HEK293T (cell line): ENCODE measurements around the gene ERBB2.

Source experiments
- CTCF ChIA-PET: fragments of 350-600 bp; formaldehyde crosslinking; extraction: SDS; loops from one replicate; lab custom pipeline; 2021; ENCODE audit warnings: antibody characterized with exemption, inconsistent platforms; lab: Yijun Ruan, JAX
- POLR2A ChIA-PET: fragments of 350-600 bp; formaldehyde crosslinking; extraction: SDS; loops from one replicate; lab custom pipeline; 2020; ENCODE audit warnings: antibody characterized with exemption, inconsistent platforms; lab: Yijun Ruan, JAX
- DNase-seq: peaks from one replicate; pipeline ENCODE4 v3.0.0; 2012; ENCODE audit warnings: mixed read lengths; ENCODE audit errors: extremely low spot score
- ARNT ChIP-seq: fragments of 450-650 bp; IDR thresholded peaks from 2 replicates; pipeline ENCODE4 v1.6.1; 2017; ENCODE audit warnings: mild to moderate bottlenecking
- BHLHE40 ChIP-seq: fragments of 450-650 bp; IDR thresholded peaks from 2 replicates; pipeline ENCODE4 v1.6.1; 2016; ENCODE audit warnings: mild to moderate bottlenecking, moderate library complexity, borderline replicate concordance
- CTBP1 ChIP-seq: fragments of 450-650 bp; IDR thresholded peaks from 2 replicates; pipeline ENCODE4 v1.6.1; 2016; ENCODE audit warnings: borderline replicate concordance
- ELF4 ChIP-seq: fragments of 450-650 bp; IDR thresholded peaks from 2 replicates; pipeline ENCODE4 v1.6.1; 2017; ENCODE audit warnings: antibody characterized with exemption
- FOXA1 ChIP-seq: fragments of 450-650 bp; IDR thresholded peaks from 2 replicates; pipeline ENCODE4 v1.6.1; 2016; ENCODE audit warnings: mild to moderate bottlenecking
- FOXK2 ChIP-seq: fragments of 450-650 bp; IDR thresholded peaks from 2 replicates; pipeline ENCODE4 v1.6.1; 2016; ENCODE audit warnings: mild to moderate bottlenecking
- FOXM1 ChIP-seq: fragments of 450-650 bp; IDR thresholded peaks from 2 replicates; pipeline ENCODE4 v1.6.1; 2017; ENCODE audit warnings: mild to moderate bottlenecking, borderline replicate concordance
- HDGF ChIP-seq: fragments of 450-650 bp; IDR thresholded peaks from 2 replicates; pipeline ENCODE4 v1.6.1; 2017; ENCODE audit warnings: antibody characterized with exemption, borderline replicate concordance
- L3MBTL2 ChIP-seq: fragments of 450-650 bp; conservative IDR thresholded peaks from 2 replicates; pipeline ENCODE4 v1.6.1; 2016; ENCODE audit warnings: mild to moderate bottlenecking
- LEF1 ChIP-seq: fragments of 450-650 bp; IDR thresholded peaks from 2 replicates; pipeline ENCODE4 v1.6.1; 2017; ENCODE audit warnings: mild to moderate bottlenecking, borderline replicate concordance
- NFRKB ChIP-seq: fragments of 450-650 bp; IDR thresholded peaks from 2 replicates; pipeline ENCODE4 v1.6.1; 2016; ENCODE audit warnings: mild to moderate bottlenecking, moderate library complexity
- PKNOX1 ChIP-seq: fragments of 450-650 bp; IDR thresholded peaks from 2 replicates; pipeline ENCODE4 v1.6.1; 2016
- SP1 ChIP-seq: fragments of 450-650 bp; IDR thresholded peaks from 2 replicates; pipeline ENCODE4 v1.6.1; 2017
- SUZ12 ChIP-seq: fragments of 450-650 bp; IDR thresholded peaks from 2 replicates; pipeline ENCODE4 v1.6.1; 2016; ENCODE audit warnings: mild to moderate bottlenecking
- TARDBP ChIP-seq: fragments of 450-650 bp; IDR thresholded peaks from 2 replicates; pipeline ENCODE4 v1.6.1; 2016
- ZNF384 ChIP-seq: fragments of 450-650 bp; IDR thresholded peaks from 2 replicates; pipeline ENCODE4 v1.6.1; 2016

The ERBB2 gene

GRCh38 chr17:39711851-39712250, 12.0 kb downstream of the ERBB2 start:
- CTCF ChIA-PET: no interaction called here

GRCh38 chr17:39714234-39714633, 14.4 kb downstream of the ERBB2 start:
- POLR2A ChIA-PET: interaction anchor here (1.7 kb wide), 1 partner anchor 14 kb away, joined by 6 read pairs; the partner anchor contains the start of gene ERBB2

More at GRCh38 chr17:39711851-39712250, 12.0 kb downstream of the ERBB2 start:
- TF ChIP-seq PKNOX1 (no peak), NFRKB (no peak), ZNF384 (no peak), BHLHE40 (no peak), SP1 (no peak), L3MBTL2 (no peak), HDGF (no peak), FOXA1 (no peak), TARDBP (no peak)
- POLR2A ChIA-PET: interaction anchor here (0.8 kb wide), 1 partner anchor 12 kb away, joined by 4 read pairs; the partner anchor contains the start of gene ERBB2
- no peak for DNase-seq

GRCh38 chr17:39715375-39716072, 15.7 kb downstream of the ERBB2 start:
- DNase-seq: no peak
- TF ChIP-seq BHLHE40 (no peak), LEF1 (no peak), CTBP1 (no peak), ARNT (no peak), FOXM1 (no peak), ELF4 (no peak), PKNOX1 (no peak), ZNF384 (no peak), FOXK2 (no peak), NFRKB (no peak), FOXA1 (no peak), SP1 (no peak), L3MBTL2 (no peak)
- CTCF ChIA-PET: interaction anchor here (1.0 kb wide), 1 partner anchor 15 kb away, joined by 4 read pairs; the partner anchor contains the start of gene MIEN1
- POLR2A ChIA-PET: interaction anchor here (1.1 to 1.7 kb wide), 2 partner anchors 16 to 28 kb away, joined by 4 to 6 read pairs; partner anchors contain the start of genes ERBB2 and PGAP3

More at GRCh38 chr17:39714234-39714633, 14.4 kb downstream of the ERBB2 start:
- TF ChIP-seq TARDBP (no peak), LEF1 (no peak), FOXA1 (no peak), SP1 (no peak), ARNT (no peak), SUZ12 (no peak), CTBP1 (no peak), ELF4 (no peak), FOXM1 (no peak), ZNF384 (no peak), BHLHE40 (no peak), PKNOX1 (no peak), NFRKB (no peak), FOXK2 (no peak), HDGF (no peak), L3MBTL2 (no peak)
- CTCF ChIA-PET: interaction anchor here (0.7 to 1.3 kb wide), 3 partner anchors 14 to 93 kb away, joined by 3 to 4 read pairs (median 3); partner anchors contain the start of genes ERBB2 and MIEN1
- DNase-seq: no peak

DNA sequence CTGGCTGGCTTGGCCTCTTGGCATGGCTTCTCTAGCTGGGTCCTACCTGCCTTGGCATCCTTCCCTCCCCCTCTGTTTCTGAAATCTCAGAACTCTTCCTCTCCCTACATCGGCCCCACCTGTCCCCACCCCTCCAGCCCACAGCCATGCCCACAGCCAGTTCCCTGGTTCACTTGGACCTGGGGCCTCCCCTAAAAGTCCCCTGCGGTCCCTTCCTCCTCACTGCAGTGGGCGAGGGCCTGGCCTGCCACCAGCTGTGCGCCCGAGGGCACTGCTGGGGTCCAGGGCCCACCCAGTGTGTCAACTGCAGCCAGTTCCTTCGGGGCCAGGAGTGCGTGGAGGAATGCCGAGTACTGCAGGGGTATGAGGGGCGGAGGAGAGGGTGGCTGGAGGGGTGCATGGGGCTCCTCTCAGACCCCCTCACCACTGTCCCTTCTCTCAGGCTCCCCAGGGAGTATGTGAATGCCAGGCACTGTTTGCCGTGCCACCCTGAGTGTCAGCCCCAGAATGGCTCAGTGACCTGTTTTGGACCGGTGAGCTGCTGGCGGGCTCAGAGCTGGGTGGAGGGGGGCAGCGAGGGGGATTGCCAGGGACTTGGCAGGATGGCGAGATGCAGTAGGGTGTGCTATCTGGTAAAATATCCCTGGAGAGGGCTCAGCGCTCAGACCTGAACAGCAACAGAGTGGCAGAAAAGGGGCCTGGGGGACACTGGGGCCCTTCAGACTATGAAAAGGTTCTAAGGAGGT, 16.4 kb downstream of the ERBB2 start:
- ChIA-PET CTCF (no interaction called here), POLR2A (no interaction called here)
- TF ChIP-seq PKNOX1: no peak
- TF ChIP-seq BHLHE40: no peak
- TF ChIP-seq SUZ12: no peak
- no peak for TF ChIP-seq ZNF384
- TF ChIP-seq SP1: no peak
- no peak for TF ChIP-seq HDGF
- no peak for TF ChIP-seq TARDBP
- TF ChIP-seq FOXK2: no peak
- TF ChIP-seq CTBP1: no peak
- no peak for TF ChIP-seq ARNT
- no peak for TF ChIP-seq LEF1
- TF ChIP-seq FOXA1: no peak
- no peak for TF ChIP-seq ELF4
- TF ChIP-seq NFRKB: no peak
- TF ChIP-seq L3MBTL2: no peak
- TF ChIP-seq FOXM1: no peak
- no peak for DNase-seq
